ENCODE data around the gene PPHLN1.

GRCh38 chr12:42356344-42356743 is 30.4 kb downstream of the PPHLN1 start:
- TF ChIP-seq CTCF (IDR thresholded peaks at IDR 0.05; ENCODE audit: control extremely low read depth in 1 of 3, insufficient read depth in 1 of 3, low read depth in 1 of 3, low read length in 3 of 3) (no peak), POLR2A (IDR thresholded peaks at IDR 0.05; ENCODE audit: control extremely low read depth in 1 of 2, low read depth in 2 of 2, low read length in 2 of 2) (no peak), EZH2 (IDR thresholded peaks at IDR 0.05; ENCODE audit: low read depth, low read length, severe bottlenecking) (no peak), ZNF274 (IDR thresholded peaks at IDR 0.05; ENCODE audit: borderline replicate concordance, extremely low read depth, low read length) (no peak), USF2 (IDR thresholded peaks at IDR 0.05; ENCODE audit: low read length) (no peak), BRCA1 (IDR thresholded peaks at IDR 0.05; ENCODE audit: low read depth, low read length) (no peak), CEBPB (IDR thresholded peaks at IDR 0.05; ENCODE audit: low read depth, low read length) (no peak), KDM4A (IDR thresholded peaks at IDR 0.05; ENCODE audit: low read depth, low read length, severe bottlenecking) (no peak)

All from H1 (cell line).